Activated CD8-positive, alpha-beta memory T cell treated with anti-CD3 and anti-CD28 coated beads for 48 hours (primary cell): ENCODE data around the gene MCOLN3.
A peak's percentile ranks its signal among the peaks of the same experiment; 100 is the strongest.

Experiments
- DNase-seq, 3 experiments: peaks; one replicate each; pipeline ENCODE4 v3.0.0-alpha.2; 2020; ENCODE audit warnings: low read depth in 2 of 3, low spot score in 2 of 3

Gene MCOLN3, protein sequence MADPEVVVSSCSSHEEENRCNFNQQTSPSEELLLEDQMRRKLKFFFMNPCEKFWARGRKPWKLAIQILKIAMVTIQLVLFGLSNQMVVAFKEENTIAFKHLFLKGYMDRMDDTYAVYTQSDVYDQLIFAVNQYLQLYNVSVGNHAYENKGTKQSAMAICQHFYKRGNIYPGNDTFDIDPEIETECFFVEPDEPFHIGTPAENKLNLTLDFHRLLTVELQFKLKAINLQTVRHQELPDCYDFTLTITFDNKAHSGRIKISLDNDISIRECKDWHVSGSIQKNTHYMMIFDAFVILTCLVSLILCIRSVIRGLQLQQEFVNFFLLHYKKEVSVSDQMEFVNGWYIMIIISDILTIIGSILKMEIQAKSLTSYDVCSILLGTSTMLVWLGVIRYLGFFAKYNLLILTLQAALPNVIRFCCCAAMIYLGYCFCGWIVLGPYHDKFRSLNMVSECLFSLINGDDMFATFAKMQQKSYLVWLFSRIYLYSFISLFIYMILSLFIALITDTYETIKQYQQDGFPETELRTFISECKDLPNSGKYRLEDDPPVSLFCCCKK

DNA sequence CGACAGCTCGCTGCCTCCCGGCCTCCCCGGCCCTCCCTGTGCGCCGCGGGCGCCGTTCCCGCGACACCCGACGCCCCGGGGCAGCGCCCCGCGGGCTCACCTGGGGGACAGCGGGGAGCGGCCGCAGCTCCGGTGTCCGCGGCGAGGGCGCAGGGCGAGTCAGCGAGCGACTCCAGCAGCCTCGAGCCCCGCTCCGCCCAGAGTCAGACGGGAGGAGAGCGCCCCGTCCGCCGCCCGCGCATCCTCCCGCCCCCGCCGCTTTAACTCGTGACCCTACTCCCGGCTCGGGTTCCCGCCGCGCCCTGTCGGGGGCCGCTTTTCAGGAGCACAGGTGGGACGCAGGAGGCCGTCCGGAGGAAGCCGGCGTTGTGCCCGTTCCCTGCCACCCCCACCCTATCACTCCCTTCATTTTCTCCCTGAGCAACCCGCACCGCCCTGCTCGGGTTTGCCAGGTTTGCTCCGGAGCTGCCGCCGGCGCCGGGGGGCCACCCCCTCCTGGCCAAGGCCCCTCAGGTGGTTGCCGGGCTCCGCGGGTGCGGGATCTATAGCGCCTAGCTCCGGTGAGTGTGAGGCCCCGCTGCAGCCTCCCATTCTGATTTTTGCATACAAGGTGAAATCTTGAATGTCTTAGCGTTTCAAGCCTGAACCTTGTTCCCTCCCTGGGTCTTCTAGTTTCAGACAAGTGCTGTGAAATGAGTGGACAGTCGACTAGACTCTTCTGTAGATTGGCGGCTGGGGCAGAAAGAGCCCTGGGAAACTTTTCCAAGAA is at the start of gene MCOLN3:
Gene MCOLN3 (minus strand): TSS at position 205 of the 769 bp plus-strand sequence. CDS start 3,140 bp downstream, outside the sequence.
- peak in 1 of 3 experiments; percentile 11 for DNase-seq

DNA sequence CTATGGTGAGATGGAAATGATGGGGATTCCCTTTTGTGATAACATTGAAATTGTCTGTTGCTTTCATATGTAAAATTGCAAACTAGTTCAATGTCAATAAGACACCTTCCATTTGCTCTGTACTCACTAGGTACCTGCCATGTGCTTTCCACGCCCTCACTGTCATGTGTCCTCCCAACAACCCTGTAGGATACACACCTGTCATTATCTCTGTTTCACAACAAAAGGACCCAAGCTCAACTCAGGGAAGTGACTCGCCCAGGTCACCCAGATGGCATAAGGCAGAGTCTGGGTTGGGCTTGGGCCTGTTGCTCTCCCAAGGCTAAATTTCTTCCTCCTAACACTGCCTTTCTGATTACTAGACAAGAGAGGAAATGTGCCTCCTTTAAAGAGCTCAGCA is 45.3 kb upstream of the MCOLN3 start:
- DNase-seq = no peak

DNA sequence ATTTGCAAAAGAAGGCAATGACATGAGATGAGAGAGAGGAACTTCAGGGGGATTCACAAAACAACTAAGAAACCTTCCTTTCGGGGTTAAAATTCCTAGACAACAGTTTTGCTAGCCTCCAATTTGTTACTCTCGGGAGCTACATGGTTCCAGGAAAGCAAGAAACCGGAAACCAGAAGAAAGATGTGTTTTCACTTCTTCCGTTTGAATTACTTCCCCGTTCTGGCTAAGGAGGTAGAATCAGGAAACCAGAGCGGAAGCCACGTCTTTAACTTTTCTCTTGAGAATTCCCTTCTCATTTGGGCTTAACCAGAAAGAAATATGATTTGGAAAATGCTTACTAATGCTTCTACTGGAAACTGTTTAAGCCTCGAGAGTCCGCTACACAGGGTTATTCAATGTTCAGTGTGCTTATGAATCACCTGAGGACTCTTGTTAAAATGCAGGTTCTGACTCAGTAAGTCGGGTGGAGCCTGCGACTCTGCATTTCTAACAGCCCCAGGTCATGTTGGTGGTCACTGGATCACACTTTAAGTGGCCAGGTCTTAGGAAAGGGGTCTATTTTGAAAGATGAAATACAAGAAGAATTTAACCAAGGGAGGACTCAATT is 43.5 kb upstream of the MCOLN3 start:
- DNase-seq = no peak

DNA sequence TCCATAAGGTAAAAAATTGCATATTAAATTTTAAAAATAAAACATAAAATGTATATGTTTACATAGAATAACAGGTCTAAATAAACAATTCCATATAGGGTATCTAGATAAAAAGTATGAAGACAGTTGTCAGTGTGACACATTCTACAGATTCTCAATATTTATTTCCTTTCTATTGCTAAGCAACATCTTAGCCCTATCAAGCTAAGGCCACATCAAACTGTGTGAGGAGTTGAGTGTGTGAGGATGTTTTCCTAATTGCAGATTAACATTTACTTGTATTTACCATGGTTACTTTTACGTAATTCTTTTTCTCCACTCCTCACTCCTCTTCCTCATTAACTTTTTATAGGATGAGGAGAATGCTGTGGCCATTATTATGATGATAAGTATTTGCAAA is 41.9 kb upstream of the MCOLN3 start:
- DNase-seq = no peak

DNA sequence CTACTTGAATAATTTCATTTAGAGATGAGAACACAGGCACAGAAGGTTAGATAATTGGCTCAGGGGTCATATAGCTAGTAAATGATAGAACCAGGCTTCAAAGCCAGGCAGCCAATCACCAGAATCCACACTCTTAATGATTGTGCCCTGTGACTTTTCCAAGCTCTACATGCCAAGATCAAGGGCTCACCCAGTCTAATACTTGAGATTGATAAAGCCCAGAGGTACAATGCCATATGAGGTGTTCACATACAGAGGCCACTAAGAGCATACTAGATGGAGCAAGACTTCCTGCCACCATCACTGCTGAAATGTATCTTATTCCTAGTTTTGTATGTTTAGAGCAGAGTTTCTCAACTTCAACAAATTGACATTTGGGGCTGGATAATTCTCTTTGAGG is 40.9 kb upstream of the MCOLN3 start:
- DNase-seq = no peak

DNA sequence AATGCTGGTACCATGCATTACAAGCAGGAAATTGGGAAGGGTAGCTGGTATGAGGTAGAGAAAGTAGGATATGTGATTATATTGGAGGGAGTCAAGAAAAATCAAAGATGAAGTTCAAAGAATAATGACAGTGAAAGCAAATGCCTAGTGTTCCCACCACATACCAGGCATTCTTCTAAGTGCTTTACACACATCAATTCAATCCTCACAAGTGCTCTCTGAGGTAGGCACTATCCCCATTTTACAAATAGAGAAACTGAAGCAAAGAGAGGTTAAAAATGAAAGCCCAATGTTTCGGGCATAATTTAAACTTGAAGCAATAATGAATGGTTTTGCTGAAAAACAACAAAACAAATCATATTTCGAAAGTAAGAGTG is 40.1 kb upstream of the MCOLN3 start:
- DNase-seq = no peak

DNA sequence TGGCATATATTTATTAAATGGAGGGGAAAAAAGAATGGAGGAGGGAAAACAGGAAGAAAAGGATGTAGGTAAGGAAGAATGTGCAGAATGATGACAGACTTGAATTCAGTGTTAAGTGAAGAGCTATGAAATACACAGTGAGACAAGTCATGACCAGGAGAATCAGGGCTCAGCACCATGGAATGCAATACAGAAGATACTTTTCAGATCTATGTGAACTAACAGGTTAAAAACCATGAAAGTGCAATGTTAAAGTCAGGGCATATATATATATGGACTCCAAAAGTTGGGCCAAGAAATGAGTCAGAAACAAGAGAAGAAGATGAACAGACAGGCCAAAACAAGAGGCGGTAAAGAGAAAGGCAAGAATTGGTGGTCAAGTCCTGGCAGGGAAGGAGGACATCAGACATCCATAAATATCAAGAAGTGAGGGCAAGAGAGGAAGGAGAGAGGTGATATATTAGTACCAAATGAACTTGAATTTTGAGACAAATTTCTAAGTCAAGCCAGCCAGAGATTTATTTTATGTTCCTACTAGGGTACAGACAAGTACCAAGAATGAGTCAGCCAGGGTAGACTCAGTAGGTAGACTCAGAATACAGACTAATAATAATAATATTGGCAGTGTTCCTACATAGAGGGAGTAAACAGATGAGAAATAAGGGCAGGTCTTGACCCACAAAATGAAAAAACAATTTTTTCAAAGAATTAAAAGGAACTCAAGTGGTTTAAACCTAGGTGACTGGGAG is 39.5 kb upstream of the MCOLN3 start:
- no peak for DNase-seq

DNA sequence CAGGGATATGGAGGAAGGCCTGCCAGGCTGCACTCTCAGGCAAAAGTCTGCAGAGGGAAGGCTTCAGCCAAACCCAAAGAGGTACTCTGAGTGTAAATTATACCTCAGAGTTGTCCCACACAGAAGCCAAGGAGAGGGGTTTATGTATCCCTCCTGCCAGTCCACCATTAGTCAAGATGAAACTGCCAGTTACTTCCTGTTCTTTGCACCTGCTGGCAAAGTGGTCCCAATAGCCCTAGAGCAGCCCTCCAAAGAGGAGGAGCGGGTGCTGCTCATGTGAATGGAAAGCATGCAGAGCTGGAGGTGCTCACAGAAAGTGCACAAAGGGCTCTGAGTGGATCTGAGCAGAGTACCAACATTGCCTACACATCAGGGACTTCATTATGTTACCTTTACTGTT is 37.1 kb upstream of the MCOLN3 start:
- no peak for DNase-seq

DNA sequence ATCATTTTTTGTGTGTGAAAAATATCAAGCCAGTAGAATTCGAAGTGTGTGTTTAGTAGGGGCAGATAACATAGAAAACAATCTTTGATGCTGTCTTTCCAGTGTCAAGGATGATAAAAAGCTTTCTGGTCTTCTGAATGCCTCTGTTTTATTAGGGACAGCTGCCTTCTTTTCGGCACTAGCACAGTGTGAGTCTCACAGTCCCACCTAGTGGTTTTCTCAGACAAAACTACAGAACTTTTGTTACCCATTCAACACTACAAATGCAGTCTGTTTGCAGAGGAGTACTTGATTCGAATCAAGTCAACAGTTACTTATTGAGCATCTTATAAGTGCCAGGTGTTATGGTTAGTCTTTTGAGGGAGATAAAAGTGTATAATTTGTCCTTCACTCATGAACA is 30.6 kb upstream of the MCOLN3 start:
- DNase-seq = no peak

DNA sequence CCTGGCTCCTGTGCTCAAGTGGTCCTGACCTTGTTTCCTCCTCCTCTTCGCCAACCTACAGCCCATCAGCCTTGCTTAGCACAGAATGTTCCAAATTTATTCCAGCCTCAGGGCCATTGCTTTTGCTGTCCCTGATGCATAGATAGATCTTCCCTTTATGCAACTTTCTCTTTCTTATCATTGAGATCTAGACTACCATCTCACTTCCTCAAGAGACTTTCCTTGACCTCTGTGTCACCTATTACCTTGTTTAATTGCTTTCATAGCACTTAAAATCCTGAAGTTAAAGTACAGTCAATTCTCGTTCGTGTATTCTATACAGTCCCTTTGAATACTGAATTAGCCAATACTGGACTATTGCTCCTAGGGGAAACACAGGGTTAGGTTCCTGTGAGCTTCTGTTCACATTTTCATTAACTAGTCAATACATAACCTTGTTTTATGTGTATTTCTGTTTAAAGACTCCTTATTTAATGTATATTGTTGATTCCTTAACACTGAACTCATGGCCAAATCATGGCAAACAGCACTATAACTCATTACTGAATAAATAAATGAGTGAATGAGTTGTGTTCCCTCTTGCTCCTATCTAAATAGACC is 26.2 kb upstream of the MCOLN3 start:
- DNase-seq = no peak

DNA sequence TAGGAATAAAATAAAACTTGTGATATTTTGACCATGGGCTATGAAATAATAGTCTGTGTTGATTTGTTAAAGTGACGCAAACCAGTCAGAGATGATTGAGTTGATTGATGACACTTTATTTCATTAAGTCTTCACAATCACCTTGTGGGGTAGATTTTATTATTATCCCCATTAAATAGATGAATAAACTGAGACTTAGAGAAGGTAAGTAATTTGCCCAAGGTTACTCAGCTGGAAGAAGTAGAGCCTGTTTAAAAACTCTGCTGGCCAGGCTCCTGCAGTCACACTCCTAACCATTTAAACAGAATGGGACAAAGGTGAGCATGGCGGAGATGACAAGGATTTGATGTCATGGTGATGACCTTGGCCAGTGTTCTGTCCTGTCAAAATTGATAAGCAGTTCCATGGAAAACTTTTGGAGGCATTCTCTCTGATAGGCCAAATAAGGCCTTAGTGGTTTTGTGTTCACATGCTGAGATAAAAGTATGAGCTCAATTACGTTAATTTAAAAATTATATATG is 22.7 kb upstream of the MCOLN3 start:
- DNase-seq = no peak

DNA sequence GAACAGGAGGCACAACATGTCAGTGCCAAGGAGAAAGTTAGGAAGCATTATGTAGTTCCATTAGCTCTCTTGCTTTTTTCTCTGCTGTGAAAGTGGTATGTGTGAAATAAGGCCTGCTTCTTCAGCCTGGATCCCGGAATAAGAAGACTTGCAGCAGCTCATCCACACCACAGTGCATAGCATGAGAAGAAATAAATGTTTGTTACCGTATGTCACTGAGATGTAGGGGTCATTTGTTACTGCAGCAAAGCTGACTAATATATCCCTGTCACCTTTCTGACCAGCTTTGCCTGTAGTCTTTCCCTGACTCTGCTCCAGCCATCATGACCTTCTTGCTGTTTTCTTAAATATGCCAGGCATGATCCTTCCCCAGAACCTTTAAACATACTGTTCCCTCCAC is 20.5 kb upstream of the MCOLN3 start:
- DNase-seq = no peak

DNA sequence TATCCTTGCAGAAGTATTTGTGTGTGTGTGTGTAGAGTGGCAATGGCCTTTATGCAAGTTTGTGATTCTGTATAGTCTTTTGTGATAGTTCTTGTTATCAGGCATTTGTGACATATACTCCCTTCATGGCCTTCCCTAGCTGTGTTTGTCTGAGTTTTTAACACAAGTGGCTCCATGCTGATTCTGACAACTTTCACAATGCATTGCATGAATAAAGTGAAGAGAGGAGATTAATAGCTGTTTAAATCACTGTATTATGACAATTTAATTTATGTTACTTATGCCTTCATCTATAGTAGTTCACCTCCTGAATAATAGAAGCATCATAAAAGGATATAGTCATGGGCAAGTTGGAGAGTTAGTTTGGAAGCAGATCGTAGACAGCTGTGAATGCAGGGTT is 17.2 kb upstream of the MCOLN3 start:
- no peak for DNase-seq

DNA sequence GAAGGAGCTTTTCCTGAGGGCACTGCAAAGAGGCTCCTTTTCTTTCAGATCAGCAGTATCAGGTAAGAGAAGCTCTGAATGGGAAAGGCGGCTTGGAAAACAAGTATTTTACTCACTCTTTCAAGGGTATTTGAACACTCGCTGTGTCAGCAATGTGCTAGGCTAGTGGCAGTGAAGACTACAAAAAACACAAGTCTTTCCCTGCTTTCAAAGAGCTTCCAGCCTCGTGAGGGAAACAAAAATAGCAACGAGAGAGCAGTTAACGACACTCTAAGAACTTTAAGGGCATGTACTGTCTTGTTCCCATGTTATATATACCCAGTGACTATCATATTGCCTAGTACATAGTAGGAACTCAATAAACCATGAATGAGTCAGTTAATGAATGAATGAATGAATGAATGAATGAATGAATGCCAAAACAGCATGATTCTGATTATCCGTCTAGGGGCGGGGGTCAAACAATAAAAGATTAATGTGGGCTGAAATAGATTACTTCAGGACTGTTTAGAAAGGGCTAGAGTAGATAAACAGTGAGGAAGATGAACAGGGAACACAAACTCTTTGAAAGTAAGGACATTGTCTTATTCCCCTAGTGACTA is 14.2 kb upstream of the MCOLN3 start:
- DNase-seq = no peak

DNA sequence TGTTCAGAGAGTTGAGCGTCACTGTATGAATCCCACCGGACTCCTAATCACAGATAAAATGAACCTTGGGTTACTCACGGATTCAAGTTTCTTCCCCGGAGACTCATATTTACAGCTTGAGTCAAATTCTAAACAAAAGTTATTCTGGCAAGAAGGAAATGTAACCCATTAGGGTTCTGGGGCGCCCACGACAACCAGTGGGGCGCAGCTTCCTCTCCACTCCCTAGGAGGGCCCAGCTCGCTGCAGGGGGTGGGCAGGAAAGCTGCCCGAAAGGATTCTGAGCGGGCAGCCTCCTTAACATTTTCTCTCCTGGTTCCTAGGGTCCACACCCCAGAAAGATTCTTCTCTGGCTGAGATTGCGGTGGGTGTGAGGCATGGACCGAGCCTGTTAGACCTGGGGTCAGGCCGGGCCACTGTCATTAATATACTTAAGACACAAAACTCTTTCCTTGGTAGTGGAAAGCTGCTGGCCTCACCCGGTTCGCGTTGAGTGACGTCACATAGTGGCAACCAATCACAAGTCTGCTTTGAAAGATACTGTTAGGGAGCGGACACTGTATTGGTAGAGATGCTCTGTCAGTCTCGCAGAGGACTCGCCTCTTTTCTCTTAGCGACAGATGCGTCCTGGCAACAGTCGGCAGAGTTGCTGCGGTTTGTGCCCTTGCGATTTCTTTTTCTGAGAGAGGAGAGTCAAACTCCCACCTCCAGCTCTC is 13.6 kb upstream of the MCOLN3 start:
- DNase-seq = peak; percentile 49 to 57 (median 54)

DNA sequence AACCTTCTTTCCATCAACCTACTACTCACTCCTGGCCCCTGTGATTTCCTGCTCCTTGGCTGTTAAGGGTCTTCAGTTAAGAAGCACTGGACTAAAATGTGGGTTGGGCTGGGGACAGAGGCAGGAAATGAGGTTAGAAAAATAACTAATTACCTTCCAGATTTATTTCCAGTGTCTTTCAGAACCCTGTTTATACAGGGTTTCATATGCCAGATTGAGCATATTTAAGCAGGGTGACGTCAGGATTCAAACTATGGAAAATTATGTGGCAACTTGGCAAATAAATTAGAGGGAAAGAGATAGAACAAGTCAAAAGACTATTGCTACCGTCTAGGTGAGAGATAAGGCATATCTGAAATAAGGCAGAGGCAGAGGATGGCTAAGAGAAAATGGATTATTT is 11.7 kb upstream of the MCOLN3 start:
- DNase-seq = no peak

DNA sequence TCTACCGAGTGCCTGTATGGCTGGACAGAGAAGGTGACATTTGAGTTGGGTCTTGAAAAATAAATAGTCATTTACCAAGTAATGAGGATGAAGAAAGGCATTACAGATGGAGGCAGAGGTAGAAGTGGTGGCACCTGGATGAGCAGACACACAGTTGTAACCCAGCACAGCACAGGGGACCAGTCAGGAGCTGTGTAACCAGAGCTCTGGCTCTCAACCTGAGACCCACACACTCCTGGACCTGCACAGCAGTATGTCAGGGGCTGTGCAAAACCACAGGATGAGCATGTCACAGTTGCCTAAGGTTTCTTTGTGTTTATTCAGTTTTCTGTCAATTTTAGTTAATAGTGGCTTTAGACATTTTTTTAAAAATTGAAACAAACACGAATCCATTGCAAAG is 11.3 kb upstream of the MCOLN3 start:
- no peak for DNase-seq

DNA sequence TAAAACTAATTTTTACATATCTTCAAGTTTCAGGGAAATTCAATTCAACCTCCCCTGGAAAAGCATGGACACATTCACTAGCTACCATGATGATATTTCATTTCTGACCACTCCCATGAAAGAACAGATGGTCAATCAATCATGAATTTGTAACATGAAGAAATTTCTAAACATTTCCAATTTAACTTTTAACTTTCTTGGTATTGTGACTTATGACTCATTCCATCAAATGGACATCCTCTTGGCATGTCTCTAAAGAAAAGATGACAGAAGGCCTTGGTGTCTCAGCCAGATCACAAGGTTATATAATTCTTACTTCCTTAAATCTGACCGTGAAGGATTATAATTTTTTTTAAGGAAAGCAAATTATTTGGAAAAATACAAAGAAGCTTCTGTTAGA is 10.5 kb upstream of the MCOLN3 start:
- DNase-seq = no peak

DNA sequence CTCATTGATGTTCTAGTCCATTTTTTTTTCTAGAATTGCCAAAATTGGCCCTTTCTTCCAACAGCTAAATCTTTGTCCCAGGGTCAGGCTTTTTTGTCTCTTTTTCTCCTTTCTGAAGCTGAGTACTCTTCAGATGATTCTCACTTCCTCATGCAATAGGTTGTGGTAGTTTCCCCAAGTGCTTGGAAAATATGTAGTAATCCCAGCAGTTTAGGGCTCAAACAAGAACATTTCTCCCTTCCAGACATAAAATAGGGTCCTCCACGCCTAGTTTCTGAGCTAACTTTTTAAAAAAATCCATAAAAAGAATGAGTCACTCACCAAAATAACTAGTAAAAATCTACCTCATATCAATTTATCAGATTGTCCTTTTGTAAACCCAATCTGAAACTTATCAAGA is 10.0 kb upstream of the MCOLN3 start:
- no peak for DNase-seq
